Effector memory CD8-positive, alpha-beta T cell (primary cell): Measurements from ENCODE around the gene WDR64.
A peak's percentile ranks its signal among the peaks of the same experiment; 100 is the strongest.

Experiments used
- ATAC-seq: fragments of 150-1000 bp; cut with Tn5 transposase; replicated peaks from 2 replicates; pipeline ENCODE4 v1.10.0; 2021; ENCODE audit warnings: mild to moderate bottlenecking, moderate library complexity
- DNase-seq, 3 experiments: peaks; one replicate each; pipeline ENCODE4 v3.0.0; 2021
- H3K27ac Mint-ChIP-seq, 2 donors: one replicate each; pipeline ENCODE4 v1.8.0; 2022; ENCODE audit warnings: mild to moderate bottlenecking in 2 of 2, mixed read lengths in 2 of 2, moderate library complexity in 2 of 2
- H3K27me3 Mint-ChIP-seq, 2 donors: one replicate each; pipeline ENCODE4 v1.8.0; 2022; ENCODE audit warnings: mixed read lengths in 2 of 2
- H3K36me3 Mint-ChIP-seq: one replicate; pipeline ENCODE4 v1.8.0; 2022; ENCODE audit warnings: mild to moderate bottlenecking, moderate library complexity, mixed read lengths; ENCODE audit not compliant: insufficient read depth
- H3K4me1 Mint-ChIP-seq, 2 donors: one replicate each; pipeline ENCODE4 v1.8.0; 2022; ENCODE audit warnings: low read depth in 2 of 2, mixed read lengths in 2 of 2
- H3K4me3 Mint-ChIP-seq, 2 donors: one replicate each; pipeline ENCODE4 v1.8.0; 2022; ENCODE audit warnings: mild to moderate bottlenecking in 2 of 2, mixed read lengths in 2 of 2, moderate library complexity in 2 of 2
- H3K9me3 Mint-ChIP-seq, 2 donors: one replicate each; pipeline ENCODE4 v1.8.0; 2022; ENCODE audit warnings: mixed read lengths in 2 of 2

WDR64 gene

DNA sequence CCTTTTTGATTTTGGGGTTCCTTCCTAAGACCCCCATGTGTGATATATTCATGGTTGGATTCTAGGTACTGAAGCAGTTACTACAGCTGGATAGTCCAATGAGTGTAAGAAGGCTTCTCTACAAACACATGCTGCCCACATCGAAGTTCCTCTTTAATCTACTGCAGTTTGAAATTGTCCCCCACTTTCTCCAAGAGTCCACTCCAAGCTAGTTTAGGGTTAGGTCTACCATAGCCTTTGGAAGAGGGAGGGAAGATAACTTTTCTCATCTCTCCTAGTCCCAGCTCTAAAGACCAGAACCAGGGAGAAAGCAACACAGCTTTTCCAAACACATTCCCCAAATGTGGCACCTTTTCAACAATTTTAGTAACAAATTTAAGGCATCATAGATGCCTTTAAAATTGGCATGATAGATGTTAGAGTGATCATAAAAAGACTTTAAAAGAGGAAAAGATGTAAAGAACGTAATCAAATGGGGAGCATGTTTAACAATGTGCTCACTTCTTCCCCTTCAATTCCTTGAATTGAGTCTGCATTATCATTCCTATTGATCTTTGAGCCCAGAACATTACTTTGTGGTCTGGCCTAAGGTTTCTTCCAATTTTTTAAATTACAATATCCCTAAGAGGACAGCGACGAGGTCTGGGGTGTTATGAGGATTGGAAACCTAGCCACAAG lies 194.9 kb downstream of the WDR64 start:
- no peak for DNase-seq

DNA sequence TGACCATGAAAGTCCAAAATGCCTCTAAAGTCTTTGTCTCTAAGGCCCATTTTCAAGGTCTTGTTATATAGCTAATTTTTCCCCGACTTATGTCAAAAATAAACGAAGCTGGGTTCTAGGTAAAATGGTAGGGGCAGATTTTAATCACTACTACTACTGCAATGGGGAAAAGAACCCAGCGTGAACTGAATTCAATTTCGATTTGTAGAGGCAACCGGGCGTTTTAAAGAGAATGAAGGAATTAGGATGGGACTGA lies 195.4 kb downstream of the WDR64 start:
- H3K9me3 Mint-ChIP-seq, result no peaks in the 10 kb centered on the region
- no peak for ATAC-seq
- H3K4me3 Mint-ChIP-seq, result peak overlapping the region; percentile 98
- no peak for DNase-seq
- H3K36me3 Mint-ChIP-seq, result peaks cover 7% of the 10 kb centered on the region
- peaks cover 11 to 15% of the 10 kb centered on the region in 2 donors for H3K4me1 Mint-ChIP-seq
- peak overlapping the region; percentile 98 to 100 for H3K27ac Mint-ChIP-seq
- peaks cover 5 to 6% of the 10 kb centered on the region in 2 donors for H3K27me3 Mint-ChIP-seq

More for the DNA sequence above, 194.9 kb downstream of the WDR64 start:
- Mint-ChIP-seq H3K27me3 (peaks cover 6 to 9% of the 10 kb centered on the region in 2 donors), H3K4me3 (peak overlapping the region; percentile 98), H3K36me3 (peaks cover 7% of the 10 kb centered on the region), H3K4me1 (peaks cover 11 to 15% of the 10 kb centered on the region in 2 donors), H3K9me3 (no peaks in the 10 kb centered on the region), H3K27ac (peak overlapping the region; percentile 98 to 100)
- no peak for ATAC-seq

DNA sequence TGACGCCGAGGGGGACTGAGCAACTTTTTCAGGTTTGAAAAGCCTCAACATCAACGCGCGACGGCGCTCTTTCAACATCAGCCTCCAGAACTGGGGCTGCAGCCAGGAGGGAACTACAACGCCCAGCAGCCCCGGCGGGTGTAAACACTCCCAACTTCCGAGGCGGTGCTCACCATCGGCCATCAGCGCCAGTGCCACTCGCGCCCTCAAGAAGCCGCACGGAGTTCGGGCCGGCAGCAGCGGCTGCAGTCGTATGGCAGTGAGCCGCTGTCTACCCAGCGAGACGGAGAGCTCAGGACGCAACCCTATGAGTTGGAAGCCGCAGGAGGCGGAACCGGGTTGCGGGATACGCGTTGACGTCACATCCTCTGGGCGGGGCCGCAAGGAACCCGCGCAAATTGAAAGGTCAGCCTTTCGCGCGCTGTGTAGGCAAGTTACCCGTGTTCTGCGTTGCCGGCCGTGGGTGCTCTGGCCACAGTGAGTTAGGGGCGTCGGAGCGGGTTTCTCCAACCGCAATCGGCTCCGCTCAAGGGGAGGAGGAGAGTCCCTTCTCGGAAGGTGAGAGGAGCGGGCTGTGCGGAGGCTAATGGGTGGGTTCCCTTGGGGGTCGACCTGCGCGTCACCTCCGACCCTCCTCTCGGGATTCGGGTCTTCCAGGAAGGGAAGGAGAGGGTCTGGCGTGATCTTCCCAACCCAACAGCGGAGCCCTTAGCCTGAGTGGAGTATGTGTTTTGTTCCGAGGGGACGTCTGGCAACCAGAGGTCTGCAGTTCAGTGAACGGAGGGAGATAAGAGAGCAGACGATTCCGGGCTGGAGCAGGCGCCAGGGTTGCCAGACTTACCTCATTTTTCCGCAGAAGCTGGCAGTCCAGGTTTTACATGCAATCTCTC lies 196.0 kb downstream of the WDR64 start, which contains the start of gene EXO1:
Gene EXO1, plus strand, starts transcription at position 409 of the 890 bp plus-strand sequence. CDS start 2,222 bp downstream, outside the sequence.
- H3K9me3 Mint-ChIP-seq, result no peaks in the 10 kb centered on the region
- H3K4me1 Mint-ChIP-seq, result peaks cover 11 to 15% of the 10 kb centered on the region in 2 donors
- peak; percentile 97 for ATAC-seq

DNA sequence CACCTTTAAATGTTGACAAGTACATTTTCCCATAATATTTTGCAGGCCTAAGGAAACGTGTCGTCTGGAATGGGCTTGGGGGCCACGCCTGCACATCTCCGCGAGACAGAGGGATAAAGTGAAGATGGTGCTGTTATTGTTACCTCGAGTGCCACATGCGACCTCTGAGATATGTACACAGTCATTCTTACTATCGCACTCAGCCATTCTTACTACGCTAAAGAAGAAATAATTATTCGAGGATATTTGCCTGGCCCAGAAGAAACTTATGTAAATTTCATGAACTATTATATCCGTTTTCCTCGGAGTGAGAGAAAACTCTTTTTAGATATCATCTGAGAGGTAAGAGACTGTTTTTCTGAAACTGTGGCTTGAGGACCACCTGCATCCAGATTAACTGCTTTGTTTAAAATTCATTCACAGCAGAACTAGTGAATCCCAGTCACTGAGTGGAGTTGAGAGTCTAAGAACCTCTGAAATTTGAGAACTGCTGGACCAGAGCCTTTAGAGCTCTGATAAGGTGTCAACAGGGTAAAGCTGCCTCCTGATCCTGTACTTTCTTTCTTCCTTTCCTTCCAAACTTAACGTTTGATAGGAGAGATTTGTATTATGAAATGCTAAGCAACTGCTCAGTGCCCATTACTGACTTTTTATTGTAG lies 196.7 kb downstream of the WDR64 start:
- H3K9me3 Mint-ChIP-seq, result no peaks in the 10 kb centered on the region
- H3K4me3 Mint-ChIP-seq, result peak overlapping the region; percentile 98
- DNase-seq, result no peak
- peaks cover 11 to 15% of the 10 kb centered on the region in 2 donors for H3K4me1 Mint-ChIP-seq
- no peaks in the 10 kb centered on the region for H3K27me3 Mint-ChIP-seq
- H3K36me3 Mint-ChIP-seq, result peaks cover 7% of the 10 kb centered on the region
- ATAC-seq, result no peak
- peak overlapping the region; percentile 98 to 100 for H3K27ac Mint-ChIP-seq

More for the DNA sequence above, 196.0 kb downstream of the WDR64 start, which contains the start of gene EXO1:
- Mint-ChIP-seq H3K36me3 (peaks cover 7% of the 10 kb centered on the region), H3K27ac (peak within 1 kb of the TSS; percentile 98 to 100), H3K4me3 (peak within 1 kb of the TSS; percentile 98), H3K27me3 (no peaks in the 10 kb centered on the region)
- DNase-seq, result peak; percentile 84 to 92 (median 86)

DNA sequence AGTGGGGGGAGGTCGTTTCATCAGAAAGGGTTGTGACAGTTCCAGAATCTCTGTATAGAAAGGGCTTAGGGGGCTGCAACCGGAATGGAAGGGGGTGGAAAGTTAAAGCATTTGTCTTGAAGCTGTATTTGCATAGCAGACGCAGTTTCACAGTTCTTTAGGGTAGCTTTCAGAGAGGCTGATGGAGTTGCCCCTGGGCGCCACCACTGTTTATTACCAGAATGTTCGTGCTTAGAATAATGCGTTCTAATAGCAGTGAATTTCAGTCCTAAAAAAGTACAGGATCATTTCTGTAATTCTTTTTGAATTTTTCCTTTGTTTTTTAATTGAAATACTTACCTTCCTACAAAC lies 197.2 kb downstream of the WDR64 start:
- H3K4me1 Mint-ChIP-seq, result peaks cover 11 to 15% of the 10 kb centered on the region in 2 donors
- H3K27ac Mint-ChIP-seq, result no peak overlapping the region
- H3K36me3 Mint-ChIP-seq, result peaks cover 7% of the 10 kb centered on the region

More for the DNA sequence above, 197.2 kb downstream of the WDR64 start:
- Mint-ChIP-seq H3K4me3 (peak overlapping the region in 1 of 2 donors; percentile 98), H3K9me3 (no peaks in the 10 kb centered on the region), H3K27me3 (no peaks in the 10 kb centered on the region)
- DNase-seq (no peak), ATAC-seq (no peak)
